Peyer's patch (tissue), 4 donors: ENCODE data around the gene INSIG2. TPM values are rescaled to one million over a fixed set of nuclear protein-coding genes. Genes with fewer than 3 reads are reported as not detected.

ENCODE experiments used
- DNase-seq, 3 donors: peaks; one replicate each; pipeline ENCODE4 v3.0.0-alpha.2; 2017 to 2019
- H3K27ac ChIP-seq, 4 donors: fragments of 200-600 bp; sonication (generic); one replicate each; pipeline ENCODE4 v1.5.1; 2016 to 2019
- H3K27me3 ChIP-seq, 2 donors: fragments of 200-600 bp; sonication (generic); one replicate each; pipeline ENCODE4 v1.5.1; 2019
- H3K36me3 ChIP-seq, 3 donors: fragments of 200-600 bp; sonication (generic); one replicate each; pipeline ENCODE4 v1.5.1; 2016 to 2019
- H3K4me1 ChIP-seq, 4 donors: fragments of 200-600 bp; sonication (generic); one replicate each; pipeline ENCODE4 v1.5.1; 2016 to 2019
- H3K4me3 ChIP-seq, 4 donors: fragments of 200-600 bp; sonication (generic); 1 replicate in 3 of 4; 2 replicates in 1 of 4; pipeline ENCODE4 v1.5.1; 2016 to 2019; ENCODE audit warnings: mild to moderate bottlenecking in 1 of 4
- H3K9me3 ChIP-seq, 4 donors: fragments of 200-600 bp; sonication (generic); one replicate each; pipeline ENCODE4 v1.5.1; 2016 to 2019; ENCODE audit warnings: mild to moderate bottlenecking in 1 of 4
- CTCF ChIP-seq, 6 experiments: fragments of 450-650 bp in 4 of 6; fragments of 200-600 bp in 2 of 6; sonication (generic) in 1 of 6; IDR thresholded peaks; one replicate each; pipeline ENCODE4 v1.5.1; 2017 to 2019; ENCODE audit warnings: antibody characterized with exemption in 6 of 6, mild to moderate bottlenecking in 3 of 6, moderate library complexity in 1 of 6
- POLR2A ChIP-seq, 2 donors: fragments of 450-650 bp; IDR thresholded peaks; one replicate each; pipeline ENCODE4 v1.5.1; 2017; ENCODE audit warnings: antibody characterized with exemption in 2 of 2, mild to moderate bottlenecking in 2 of 2, moderate library complexity in 2 of 2
- total RNA-seq, 4 donors: library from RNA; depleted of rRNA; stranded (reverse); fragments of >200 nt; gene quantifications; one replicate each; pipeline ENCODE4 v1.1.0, GENCODE V29; 2016

The INSIG2 gene
- total RNA-seq = 10 to 100 TPM; 11.4 to 29.7 (median 21.5) TPM

- peak in 2 of 6 experiments; percentile 34 to 36 for TF ChIP-seq CTCF (IDR thresholded peaks at IDR 0.05)
- TF ChIP-seq POLR2A (IDR thresholded peaks at IDR 0.05) = peak; percentile 60 to 72
- H3K4me3 ChIP-seq = peak within 1 kb of the TSS; percentile 64 to 84 (median 78)
- no peaks in the 10 kb centered on the region for H3K27me3 ChIP-seq
- no peaks in the 10 kb centered on the region for H3K36me3 ChIP-seq
- peaks cover 0 to 29% (median 1%) of the 10 kb centered on the region in 4 donors for H3K4me1 ChIP-seq
- peak; percentile 89 to 97 (median 97) for DNase-seq
- peak within 1 kb of the TSS; percentile 63 to 81 (median 74) for H3K27ac ChIP-seq
- no peaks in the 10 kb centered on the region for H3K9me3 ChIP-seq
Observed at GRCh38 chr2:118088051-118089024, at the start of gene INSIG2. Gene INSIG2 (plus strand): TSS chr2:118088471. CDS start chr2:118096557, 8,086 bp downstream.

- Histone ChIP-seq H3K27me3 (no peaks in the 10 kb centered on the region), H3K4me3 (no peak overlapping the region), H3K9me3 (peaks cover 0 to 5% (median under 1%) of the 10 kb centered on the region in 4 donors), H3K36me3 (no peaks in the 10 kb centered on the region), H3K4me1 (no peaks in the 10 kb centered on the region), H3K27ac (no peak overlapping the region)
- no peak for TF ChIP-seq CTCF (IDR thresholded peaks at IDR 0.05)
- TF ChIP-seq POLR2A (IDR thresholded peaks at IDR 0.05) = no peak
- no peak for DNase-seq
Observed at GRCh38 chr2:118040891-118041290, 47.4 kb upstream of the INSIG2 start.

- Histone ChIP-seq H3K27me3 (no peaks in the 10 kb centered on the region), H3K27ac (no peak overlapping the region), H3K4me1 (no peaks in the 10 kb centered on the region), H3K9me3 (no peaks in the 10 kb centered on the region), H3K4me3 (no peak overlapping the region), H3K36me3 (no peaks in the 10 kb centered on the region)
- DNase-seq = no peak
- TF ChIP-seq CTCF (IDR thresholded peaks at IDR 0.05) (no peak), POLR2A (IDR thresholded peaks at IDR 0.05) (no peak)
Observed at GRCh38 chr2:118044103-118044716, 44.1 kb upstream of the INSIG2 start.

- Histone ChIP-seq H3K9me3 (no peaks in the 10 kb centered on the region), H3K27me3 (no peaks in the 10 kb centered on the region), H3K4me1 (no peaks in the 10 kb centered on the region), H3K36me3 (no peaks in the 10 kb centered on the region), H3K27ac (no peak overlapping the region), H3K4me3 (no peak overlapping the region)
- TF ChIP-seq CTCF (IDR thresholded peaks at IDR 0.05) = no peak
- no peak for TF ChIP-seq POLR2A (IDR thresholded peaks at IDR 0.05)
- no peak for DNase-seq
Observed at GRCh38 chr2:118044854-118045253, 43.4 kb upstream of the INSIG2 start.

GRCh38 chr2:118045286-118045685 is 43.0 kb upstream of the INSIG2 start:
- DNase-seq = no peak
- no peak for TF ChIP-seq POLR2A (IDR thresholded peaks at IDR 0.05)
- TF ChIP-seq CTCF (IDR thresholded peaks at IDR 0.05) = no peak
- Histone ChIP-seq H3K4me1 (no peaks in the 10 kb centered on the region), H3K36me3 (no peaks in the 10 kb centered on the region), H3K9me3 (no peaks in the 10 kb centered on the region), H3K27me3 (no peaks in the 10 kb centered on the region), H3K27ac (no peak overlapping the region), H3K4me3 (no peak overlapping the region)
